Ramos (cell line): Measurements from ENCODE around the gene RECQL5.
"Not testable (repeated sequence)": the region's sequence is repeated elsewhere in the genome, so short reads cannot be mapped to it uniquely, and the experiment has no call there.

Experiments used
- in situ Hi-C: fragments of 300-500 bp; cut with MboI; formaldehyde crosslinking; loops from one replicate; pipeline ENCODE4 v1.14.3; 2022; ENCODE audit warnings: low sequenced_read_pairs; ENCODE audit not compliant: unreplicated experiment

RECQL5 gene

DNA sequence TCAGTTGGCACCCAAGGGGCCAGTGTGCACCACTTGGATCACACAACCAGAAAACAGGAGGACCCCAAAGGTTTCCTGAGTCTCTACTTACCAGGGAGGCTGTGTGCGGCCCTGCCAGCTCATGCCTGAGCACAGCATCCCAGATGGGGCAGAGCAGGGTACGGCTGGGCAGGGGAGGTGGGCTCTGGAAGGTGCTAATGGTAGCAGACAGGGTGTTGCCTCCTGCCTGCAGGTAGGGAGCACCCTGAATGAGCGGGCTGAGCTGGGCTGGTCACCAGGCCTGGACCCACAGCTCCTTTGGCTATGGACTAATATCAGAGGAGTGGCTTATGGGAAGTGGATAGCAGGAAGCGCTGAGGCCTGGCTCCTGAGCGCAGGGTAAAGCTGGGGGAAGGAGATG lies 14.6 kb downstream of the RECQL5 start:
- in situ Hi-C loops: no loop called here

DNA sequence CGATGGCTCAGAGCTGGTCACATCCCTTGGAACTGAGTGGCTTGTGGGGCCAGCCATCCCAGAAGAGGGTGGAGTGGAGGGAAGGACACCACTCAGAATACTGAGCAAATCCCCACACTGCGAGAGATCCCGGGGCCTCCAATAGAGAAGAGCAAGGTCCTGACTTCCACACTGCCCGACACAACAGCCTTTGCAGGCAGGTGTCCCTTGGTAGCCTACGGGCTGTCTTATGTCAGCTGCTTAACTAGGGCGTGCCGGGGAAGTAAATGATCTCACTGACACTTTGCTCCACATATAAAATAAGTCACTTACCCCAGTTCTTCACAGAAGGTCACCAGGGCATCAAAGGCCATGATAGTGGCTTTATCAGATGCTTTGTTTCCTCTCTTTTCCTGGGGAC lies 16.1 kb downstream of the RECQL5 start:
- in situ Hi-C loops: no loop called here

DNA sequence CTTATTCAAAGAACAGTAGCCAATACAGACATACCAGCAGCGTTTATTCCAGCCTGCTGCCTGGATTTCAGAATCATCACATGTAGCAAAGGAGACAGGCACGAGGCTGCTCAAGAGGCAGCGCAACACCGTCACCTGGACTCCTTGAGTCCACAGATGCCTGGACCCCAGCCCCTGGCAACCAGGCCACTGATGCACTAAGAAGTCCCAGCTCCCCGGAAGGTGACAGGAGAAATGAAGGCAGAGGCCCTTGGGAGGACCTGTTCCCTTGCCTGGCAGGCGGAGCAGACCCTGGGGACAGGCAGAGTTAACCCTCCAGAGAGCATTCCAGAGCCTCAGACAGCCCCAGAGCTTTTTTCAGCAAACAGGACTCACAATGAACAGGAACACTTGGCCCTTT lies 17.3 kb downstream of the RECQL5 start:
- in situ Hi-C loops: no loop called here

DNA sequence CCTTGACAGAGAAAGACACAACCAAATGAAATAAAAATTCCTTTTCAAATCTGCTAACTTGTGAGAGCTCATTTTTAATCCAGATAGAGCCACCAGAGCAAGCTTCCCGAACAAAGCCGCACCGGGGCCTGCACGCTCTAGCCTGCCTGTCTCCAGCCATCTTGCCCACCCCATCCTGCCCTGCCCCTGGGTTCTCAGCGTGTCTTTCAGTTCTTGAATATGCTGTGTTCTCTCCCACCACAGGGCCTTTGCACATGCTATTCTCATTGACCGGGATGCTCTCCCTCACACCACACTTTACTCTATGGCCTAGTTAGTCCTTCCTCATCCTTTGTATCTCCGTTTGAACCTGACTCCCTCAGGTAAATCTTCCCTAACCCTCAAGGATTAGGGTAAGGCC lies 19.0 kb downstream of the RECQL5 start:
- in situ Hi-C loops: no loop called here

DNA sequence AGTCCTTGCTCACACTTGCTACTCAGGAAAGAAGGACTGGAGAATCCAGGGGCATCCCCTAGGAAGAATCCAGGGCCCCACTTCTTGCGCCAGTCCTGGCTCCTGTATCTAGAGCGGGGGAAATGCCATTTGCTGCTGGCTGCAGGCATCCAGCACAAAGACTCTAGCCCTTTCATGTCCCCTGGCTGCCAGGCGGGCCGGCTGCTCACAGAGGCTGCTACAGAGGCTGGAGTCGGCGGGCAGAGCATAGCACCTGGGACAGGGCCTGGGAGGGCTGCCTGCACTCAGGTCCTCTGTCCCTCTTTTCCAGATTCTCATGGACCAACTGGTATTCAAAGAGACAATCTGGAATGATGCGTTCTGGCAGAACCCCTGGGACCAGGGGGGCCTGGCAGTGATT lies 19.9 kb downstream of the RECQL5 start:
- in situ Hi-C loops: no loop called here

DNA sequence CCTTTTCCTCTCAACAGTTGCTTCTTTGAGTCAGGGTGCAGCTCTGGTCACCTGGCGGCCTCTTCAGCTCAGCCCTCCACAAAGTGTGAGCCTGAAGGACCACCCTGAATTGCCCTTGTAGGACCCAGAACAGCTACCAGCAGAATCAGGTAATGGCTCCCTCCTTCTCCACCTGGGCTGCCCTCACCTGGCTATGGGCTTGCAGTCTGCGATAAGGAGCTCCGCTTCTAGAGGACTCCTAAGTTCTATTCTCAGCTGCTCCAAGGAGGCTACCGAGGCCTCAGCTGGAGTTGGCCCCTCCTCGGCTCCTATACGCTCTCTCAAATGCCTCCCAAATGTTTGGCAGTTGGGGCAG lies 20.3 kb downstream of the RECQL5 start:
- in situ Hi-C loops: no loop called here

- in situ Hi-C loops: no loop called here
Observed at GRCh38 chr17:75645889-75646637, 20.9 kb downstream of the RECQL5 start.

GRCh38 chr17:75645501-75645888 lies 21.5 kb downstream of the RECQL5 start:
- in situ Hi-C loops: no loop called here

DNA sequence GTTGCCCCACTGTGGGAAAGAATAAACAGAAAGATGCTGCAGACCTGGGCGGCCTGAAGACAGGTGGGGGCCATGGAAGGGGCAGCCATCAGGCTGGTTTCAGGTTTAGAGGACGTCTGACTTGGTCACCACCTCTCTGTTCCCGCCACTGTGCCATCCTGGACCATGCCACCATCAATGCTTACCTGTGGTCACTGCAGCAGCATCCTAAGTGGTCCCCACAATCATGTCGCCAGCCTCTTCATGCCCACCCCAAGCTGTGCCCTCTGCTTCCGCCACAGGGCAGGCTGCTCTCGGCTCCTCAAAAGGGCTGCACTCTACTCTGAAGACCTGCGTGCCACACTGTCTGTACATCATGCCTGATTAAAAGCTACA lies 23.3 kb downstream of the RECQL5 start:
- in situ Hi-C loops: no loop called here

DNA sequence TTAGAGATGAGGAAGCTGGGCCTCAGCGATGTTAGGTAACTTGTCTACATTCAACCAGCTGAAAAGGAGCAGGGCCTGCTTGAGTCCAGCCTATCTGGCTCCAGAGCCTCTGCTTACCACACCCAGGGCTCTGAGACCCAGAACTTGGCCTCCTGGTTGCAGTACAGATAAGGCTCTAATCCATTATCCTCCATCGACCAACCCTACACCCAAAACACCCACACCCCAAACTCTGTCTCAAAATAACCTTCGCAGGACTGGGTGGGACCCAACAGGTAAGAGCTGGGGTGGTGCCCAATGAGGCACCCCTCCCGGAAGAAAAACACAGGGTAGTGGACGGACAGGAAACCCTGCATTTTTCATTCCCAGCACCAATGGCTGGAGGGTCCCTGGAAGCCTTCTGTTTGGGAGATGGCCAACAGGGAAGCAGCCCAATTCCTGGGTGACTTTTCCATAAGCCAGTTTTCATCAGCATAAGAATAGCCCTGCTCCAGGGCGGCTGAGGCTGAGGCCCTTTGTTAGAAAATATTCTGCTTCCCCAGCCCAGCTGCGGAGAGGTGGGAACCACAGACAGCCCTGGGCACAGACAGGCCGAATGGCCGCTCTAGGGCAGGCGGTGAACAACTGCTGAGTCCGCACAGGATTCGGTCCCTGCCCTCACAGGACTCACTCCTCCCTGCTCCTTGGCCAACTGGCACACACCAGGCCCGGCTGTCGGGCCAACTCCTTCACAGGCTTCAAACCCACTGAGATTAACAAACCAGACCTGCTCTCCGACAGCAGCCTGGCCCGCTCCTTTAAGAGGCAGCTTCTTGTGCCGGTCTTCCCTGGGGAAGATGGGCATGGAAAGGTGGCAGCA lies 23.9 kb downstream of the RECQL5 start:
- in situ Hi-C loops: no loop called here

- in situ Hi-C loops: no loop called here
Observed at GRCh38 chr17:75642182-75642783, 24.7 kb downstream of the RECQL5 start.

- in situ Hi-C loops: no loop called here
Observed at GRCh38 chr17:75641343-75641742, 25.6 kb downstream of the RECQL5 start.

- in situ Hi-C loops: no loop called here
Observed at GRCh38 chr17:75640556-75641119, 26.3 kb downstream of the RECQL5 start.

- in situ Hi-C loops: no loop called here
Observed at GRCh38 chr17:75639771-75640555, 27.0 kb downstream of the RECQL5 start.

DNA sequence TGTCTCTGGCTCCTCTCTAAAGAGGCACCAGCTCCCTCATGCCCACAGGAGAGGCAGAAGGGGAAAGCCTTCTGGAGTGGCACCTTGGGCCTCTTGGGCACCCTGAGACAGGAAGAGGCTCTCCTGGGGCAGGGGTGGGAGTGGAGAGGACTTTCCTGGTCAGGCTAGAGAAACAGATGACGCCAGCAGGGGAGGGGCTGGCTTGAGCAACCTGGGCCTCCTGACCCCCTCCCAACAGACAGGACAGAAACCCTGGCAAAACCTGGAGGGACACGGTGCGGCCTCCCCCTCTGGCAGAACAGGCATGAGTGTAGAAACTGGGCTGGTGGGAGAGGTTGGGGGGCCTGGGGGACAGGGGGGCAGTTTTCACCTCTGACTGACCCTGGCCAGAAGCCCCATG lies 27.6 kb downstream of the RECQL5 start:
- in situ Hi-C loops: no loop called here

- in situ Hi-C loops: no loop called here
Observed at GRCh38 chr17:75638893-75639292, 28.1 kb downstream of the RECQL5 start.

GRCh38 chr17:75638039-75638438 lies 28.9 kb downstream of the RECQL5 start:
- in situ Hi-C loops: not testable (repeated sequence)

DNA sequence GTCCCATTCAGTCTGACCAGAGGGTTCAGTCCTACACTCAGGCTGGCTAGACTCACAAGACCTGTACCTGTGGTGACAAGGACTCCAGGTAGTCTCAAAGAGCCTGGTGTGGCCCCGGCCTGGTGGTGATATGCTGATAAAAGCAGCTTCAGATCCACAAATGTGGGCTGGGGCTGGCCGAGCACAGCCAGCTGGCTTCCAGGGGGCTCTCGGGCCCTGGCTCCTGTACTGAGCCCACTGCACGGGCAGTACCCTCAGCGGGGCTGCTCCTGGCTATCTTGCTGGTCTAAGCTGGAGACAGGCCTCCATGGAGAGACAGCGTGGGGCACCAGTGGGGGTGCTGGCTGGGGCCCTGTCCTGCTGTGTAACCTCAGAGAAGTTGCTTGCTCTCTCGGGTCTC lies 29.4 kb downstream of the RECQL5 start:
- in situ Hi-C loops: no loop called here

- in situ Hi-C loops: no loop called here
Observed at GRCh38 chr17:75637143-75637538, 29.8 kb downstream of the RECQL5 start.

DNA sequence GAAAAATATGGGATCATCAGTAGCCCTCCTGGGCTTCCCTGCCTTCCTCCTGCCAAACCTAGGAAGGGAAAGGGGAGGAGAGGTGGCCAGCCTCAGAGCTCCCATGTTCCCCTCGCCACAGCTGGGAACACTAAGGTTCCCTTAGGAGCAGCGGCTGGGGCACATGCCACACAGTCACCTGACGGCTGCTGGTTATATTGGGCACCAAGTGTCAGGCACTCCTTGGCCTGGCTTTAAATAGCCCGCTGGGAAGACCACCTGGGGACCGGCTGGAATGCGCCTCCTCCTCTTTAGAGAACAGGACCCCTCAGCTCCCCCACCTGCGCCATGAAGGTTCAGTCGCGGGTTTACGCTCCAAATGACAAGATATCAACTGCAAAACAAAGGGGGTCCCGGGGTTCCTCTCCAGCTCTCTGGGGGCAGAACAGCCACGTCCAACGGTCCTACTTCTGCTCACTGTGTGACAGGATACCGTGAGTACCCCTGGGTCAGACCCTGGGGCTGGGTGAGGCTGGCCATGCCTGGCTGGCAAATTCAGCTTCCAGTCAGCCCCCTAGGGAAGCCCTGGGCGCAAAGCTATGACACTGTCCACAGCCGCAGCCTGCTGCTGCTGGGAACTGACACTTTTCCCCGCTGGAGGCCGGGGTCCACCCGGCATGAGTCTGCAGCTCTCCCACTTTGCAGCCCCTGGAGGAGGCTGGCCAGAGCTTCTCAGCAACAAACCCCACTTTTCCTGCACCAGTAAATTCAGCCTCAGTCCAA lies 30.4 kb downstream of the RECQL5 start:
- in situ Hi-C loops: no loop called here
